Stimulated activated effector memory CD8-positive, alpha-beta T cell treated with anti-CD3 and anti-CD28 coated beads, Interleukin-12 subunit alpha, Interleukin-12 subunit beta, amount 100 ng/mL, for 72 hours (primary cell): ENCODE results near the gene AKAP8L.

ENCODE experiments used
- ATAC-seq: fragments of 150-1000 bp; cut with Tn5 transposase; 2 replicates; pipeline ENCODE4 v1.10.0; 2021
- DNase-seq, 2 donors: peaks; one replicate each; pipeline ENCODE4 v3.0.0; 2021 to 2022; ENCODE audit warnings: low spot score in 2 of 2
- H3K27ac Mint-ChIP-seq: one replicate; pipeline ENCODE4 v1.8.0; 2022; ENCODE audit warnings: mild to moderate bottlenecking, mixed read lengths
- H3K36me3 Mint-ChIP-seq: one replicate; pipeline ENCODE4 v1.8.0; 2022; ENCODE audit warnings: mild to moderate bottlenecking, mixed read lengths
- H3K4me1 Mint-ChIP-seq: one replicate; pipeline ENCODE4 v1.8.0; 2022; ENCODE audit warnings: mixed read lengths
- H3K4me3 Mint-ChIP-seq: one replicate; pipeline ENCODE4 v1.8.0; 2022; ENCODE audit warnings: mild to moderate bottlenecking, mixed read lengths
- H3K9me3 Mint-ChIP-seq: one replicate; pipeline ENCODE4 v1.8.0; 2022; ENCODE audit warnings: mixed read lengths

Gene AKAP8L, protein sequence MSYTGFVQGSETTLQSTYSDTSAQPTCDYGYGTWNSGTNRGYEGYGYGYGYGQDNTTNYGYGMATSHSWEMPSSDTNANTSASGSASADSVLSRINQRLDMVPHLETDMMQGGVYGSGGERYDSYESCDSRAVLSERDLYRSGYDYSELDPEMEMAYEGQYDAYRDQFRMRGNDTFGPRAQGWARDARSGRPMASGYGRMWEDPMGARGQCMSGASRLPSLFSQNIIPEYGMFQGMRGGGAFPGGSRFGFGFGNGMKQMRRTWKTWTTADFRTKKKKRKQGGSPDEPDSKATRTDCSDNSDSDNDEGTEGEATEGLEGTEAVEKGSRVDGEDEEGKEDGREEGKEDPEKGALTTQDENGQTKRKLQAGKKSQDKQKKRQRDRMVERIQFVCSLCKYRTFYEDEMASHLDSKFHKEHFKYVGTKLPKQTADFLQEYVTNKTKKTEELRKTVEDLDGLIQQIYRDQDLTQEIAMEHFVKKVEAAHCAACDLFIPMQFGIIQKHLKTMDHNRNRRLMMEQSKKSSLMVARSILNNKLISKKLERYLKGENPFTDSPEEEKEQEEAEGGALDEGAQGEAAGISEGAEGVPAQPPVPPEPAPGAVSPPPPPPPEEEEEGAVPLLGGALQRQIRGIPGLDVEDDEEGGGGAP

GRCh38 chr19:15418579-15419412 lies at the start of gene AKAP8L:
TSS of gene AKAP8L (minus strand) at chr19:15418988. CDS start at chr19:15418923, 65 bp downstream.
- DNase-seq (peak; percentile 94 to 99), ATAC-seq (peak; percentile 97)
- Mint-ChIP-seq H3K4me1 (peaks cover 46% of the 10 kb centered on the region), H3K27ac (peak within 1 kb of the TSS; percentile 98), H3K9me3 (no peaks in the 10 kb centered on the region), H3K36me3 (peaks cover 56% of the 10 kb centered on the region), H3K4me3 (peak within 1 kb of the TSS; percentile 92)

- DNase-seq, result no peak
- H3K9me3 Mint-ChIP-seq, result peaks cover 3% of the 10 kb centered on the region
- H3K36me3 Mint-ChIP-seq, result peaks cover 30% of the 10 kb centered on the region
- no peak for ATAC-seq
- peak overlapping the region; percentile 94 for H3K27ac Mint-ChIP-seq
- peak overlapping the region; percentile 82 for H3K4me3 Mint-ChIP-seq
- peaks cover 52% of the 10 kb centered on the region for H3K4me1 Mint-ChIP-seq
These were observed 49.0 kb upstream of the AKAP8L start for GRCh38 chr19:15467734-15468214.

- Mint-ChIP-seq H3K4me1 (peaks cover 58% of the 10 kb centered on the region), H3K4me3 (peak overlapping the region; percentile 82), H3K27ac (peak overlapping the region; percentile 94), H3K9me3 (peaks cover 3% of the 10 kb centered on the region), H3K36me3 (peaks cover 37% of the 10 kb centered on the region)
- peak; percentile 80 for ATAC-seq
- peak in 1 of 2 donors; percentile 75 for DNase-seq
These were observed 48.3 kb upstream of the AKAP8L start for GRCh38 chr19:15466851-15467733.

DNA sequence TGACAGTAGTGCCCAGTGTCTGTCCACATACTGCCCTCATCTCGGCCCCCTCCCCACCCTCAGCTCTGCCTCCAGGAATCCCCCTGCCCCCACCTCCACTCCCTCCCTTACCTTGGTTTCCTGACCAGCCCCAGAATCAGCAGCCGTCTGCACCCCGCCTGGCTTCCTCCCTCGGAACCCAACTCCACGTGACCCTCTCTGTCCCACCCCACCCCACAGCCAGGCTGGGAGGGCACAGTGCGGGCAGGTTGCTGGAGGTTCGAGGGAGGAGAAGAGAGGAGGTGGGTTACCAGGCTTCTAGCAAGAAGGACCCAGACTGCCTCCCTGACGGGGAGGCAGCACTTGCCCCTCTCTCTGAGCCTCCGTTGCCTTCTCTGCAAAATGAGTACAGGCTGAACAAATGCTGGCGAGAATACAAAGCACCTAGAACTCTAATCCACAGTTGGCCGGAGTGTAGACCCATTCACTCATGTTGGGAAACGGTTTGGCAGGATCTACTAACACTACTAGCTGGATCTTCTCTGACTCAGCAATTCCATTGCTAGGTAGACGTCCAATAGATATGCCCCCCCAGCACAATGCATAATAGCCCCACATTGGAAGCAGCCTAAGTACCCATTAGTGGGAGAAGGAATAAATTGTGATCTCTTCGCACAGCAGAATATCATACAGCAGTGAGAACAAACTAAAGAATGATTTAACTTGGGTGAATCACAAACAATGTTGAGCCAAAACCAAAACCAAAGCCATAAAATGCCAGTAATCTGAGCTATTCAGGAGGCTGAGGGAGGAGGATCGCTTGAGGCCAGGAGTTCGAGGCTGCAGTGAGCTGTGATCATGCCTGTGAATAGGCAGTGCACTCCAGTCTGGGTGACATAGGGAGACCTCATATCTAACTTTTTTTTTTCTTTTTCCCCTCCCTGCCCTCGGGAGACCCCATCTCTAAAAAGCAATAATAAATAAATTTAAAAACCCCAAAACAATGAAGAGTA lies 45.9 kb upstream of the AKAP8L start, which contains the start of gene RASAL3:
Gene RASAL3, minus strand, starts transcription at position 151 of the 992 bp plus-strand sequence. CDS start 186 bp downstream, outside the sequence.
- ATAC-seq (peak; percentile 72), DNase-seq (peak; percentile 53 to 81)
- Mint-ChIP-seq H3K27ac (peak within 1 kb of the TSS; percentile 93), H3K9me3 (peaks cover 3% of the 10 kb centered on the region), H3K4me3 (peak within 1 kb of the TSS; percentile 84), H3K4me1 (peaks cover 65% of the 10 kb centered on the region), H3K36me3 (peaks cover 61% of the 10 kb centered on the region)

- ATAC-seq, result peak; percentile 79
These were observed 45.1 kb upstream of the AKAP8L start for GRCh38 chr19:15463861-15464371.

GRCh38 chr19:15461694-15462093 lies 42.9 kb upstream of the AKAP8L start:
- peak overlapping the region; percentile 93 for H3K27ac Mint-ChIP-seq
- DNase-seq (no peak), ATAC-seq (no peak)
- H3K4me1 Mint-ChIP-seq, result peaks cover 36% of the 10 kb centered on the region
- H3K36me3 Mint-ChIP-seq, result peaks cover 77% of the 10 kb centered on the region
- no peaks in the 10 kb centered on the region for H3K9me3 Mint-ChIP-seq
- H3K4me3 Mint-ChIP-seq, result peak overlapping the region; percentile 84

More at GRCh38 chr19:15463861-15464371, 45.1 kb upstream of the AKAP8L start:
- Mint-ChIP-seq H3K4me3 (peak overlapping the region; percentile 84), H3K4me1 (peaks cover 58% of the 10 kb centered on the region), H3K36me3 (peaks cover 69% of the 10 kb centered on the region), H3K9me3 (peaks cover 3% of the 10 kb centered on the region), H3K27ac (peak overlapping the region; percentile 93)
- peak; percentile 50 to 85 for DNase-seq

DNA sequence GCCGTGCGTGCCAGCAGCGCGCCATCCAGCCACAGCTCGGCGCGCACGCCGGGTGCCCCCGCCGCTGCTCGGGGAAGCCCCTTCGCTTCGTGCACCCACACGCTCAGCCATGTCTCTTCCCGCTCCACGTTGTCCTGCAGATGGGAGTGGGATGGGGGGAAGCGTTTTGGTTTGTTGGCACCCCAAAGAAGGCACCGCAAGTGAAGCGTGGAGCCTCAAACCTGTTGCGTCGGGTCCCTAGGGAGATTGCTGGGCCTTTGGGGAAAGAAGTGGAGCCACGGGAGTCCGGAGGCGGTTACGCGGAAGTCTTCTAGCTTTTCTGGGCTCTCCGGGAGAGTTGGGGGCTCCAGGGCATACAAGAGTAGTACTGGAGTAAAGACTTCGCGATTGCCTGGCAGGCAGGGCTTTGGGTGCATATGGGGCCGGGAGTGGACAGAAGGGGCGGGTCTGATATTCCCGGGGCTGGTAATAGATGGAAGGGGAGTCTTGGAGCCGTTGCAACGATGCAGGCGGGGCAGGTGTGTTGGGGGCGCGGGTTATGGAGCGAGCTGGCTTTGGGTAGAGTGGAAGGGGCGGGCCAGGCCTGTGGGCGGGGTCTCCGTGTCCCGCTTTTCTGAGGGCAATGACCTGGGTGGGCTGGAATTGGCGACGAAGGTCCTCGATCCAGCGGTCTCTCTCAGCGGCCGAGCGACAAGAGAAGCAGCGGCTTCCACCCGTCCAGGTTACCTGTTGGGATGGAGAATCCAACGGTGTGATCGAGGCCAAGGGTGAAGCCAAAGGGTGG lies 39.1 kb upstream of the AKAP8L start:
- no peak for DNase-seq
- no peak for ATAC-seq
- no peak overlapping the region for H3K4me3 Mint-ChIP-seq
- no peaks in the 10 kb centered on the region for H3K9me3 Mint-ChIP-seq
- peaks cover 42% of the 10 kb centered on the region for H3K4me1 Mint-ChIP-seq
- H3K27ac Mint-ChIP-seq, result no peak overlapping the region
- peaks cover 95% of the 10 kb centered on the region for H3K36me3 Mint-ChIP-seq

GRCh38 chr19:15456871-15457700 lies 38.3 kb upstream of the AKAP8L start:
- Mint-ChIP-seq H3K4me3 (no peak overlapping the region), H3K36me3 (peaks cover 95% of the 10 kb centered on the region), H3K27ac (peak overlapping the region; percentile 55), H3K9me3 (no peaks in the 10 kb centered on the region), H3K4me1 (peaks cover 38% of the 10 kb centered on the region)
- ATAC-seq (peak; percentile 49), DNase-seq (no peak)

GRCh38 chr19:15456441-15456840 lies 37.7 kb upstream of the AKAP8L start:
- H3K4me1 Mint-ChIP-seq, result peaks cover 38% of the 10 kb centered on the region
- no peak overlapping the region for H3K4me3 Mint-ChIP-seq
- H3K36me3 Mint-ChIP-seq, result peaks cover 95% of the 10 kb centered on the region
- peak overlapping the region; percentile 55 for H3K27ac Mint-ChIP-seq
- no peak for ATAC-seq
- no peak for DNase-seq
- H3K9me3 Mint-ChIP-seq, result no peaks in the 10 kb centered on the region

GRCh38 chr19:15455996-15456395 lies 37.2 kb upstream of the AKAP8L start:
- DNase-seq (no peak), ATAC-seq (no peak)
- Mint-ChIP-seq H3K4me1 (peaks cover 40% of the 10 kb centered on the region), H3K9me3 (no peaks in the 10 kb centered on the region), H3K27ac (peak overlapping the region; percentile 55), H3K36me3 (peaks cover 95% of the 10 kb centered on the region), H3K4me3 (no peak overlapping the region)

GRCh38 chr19:15453906-15454860 lies 35.4 kb upstream of the AKAP8L start:
- H3K27ac Mint-ChIP-seq, result peak overlapping the region; percentile 55
- DNase-seq (no peak), ATAC-seq (no peak)
- no peaks in the 10 kb centered on the region for H3K9me3 Mint-ChIP-seq
- peaks cover 88% of the 10 kb centered on the region for H3K36me3 Mint-ChIP-seq
- peaks cover 45% of the 10 kb centered on the region for H3K4me1 Mint-ChIP-seq
- no peak overlapping the region for H3K4me3 Mint-ChIP-seq
